Liver (tissue), 9 donors: ENCODE data around the gene ZSCAN18. TPM values are rescaled to one million over a fixed set of nuclear protein-coding genes. Genes with fewer than 3 reads are reported as not detected.

Experiments used
- DNase-seq: peaks from one replicate; pipeline ENCODE4 v3.0.0-alpha.2; 2017; ENCODE audit warnings: low spot score
- H3K27ac ChIP-seq, 2 donors: one replicate each; pipeline ENCODE4 v1.7.0; 2013; ENCODE audit warnings: inconsistent platforms in 2 of 2, low read length in 2 of 2, control low read depth in 1 of 2, low read depth in 1 of 2, mild to moderate bottlenecking in 1 of 2
- H3K27me3 ChIP-seq, 4 donors: one replicate each; pipeline versions ENCODE4 v1.6.1 to v1.7.0; 2013; ENCODE audit warnings: low read length in 3 of 4, inconsistent platforms in 1 of 4, mild to moderate bottlenecking in 1 of 4, moderate library complexity in 1 of 4; ENCODE audit not compliant: control insufficient read depth in 4 of 4, insufficient read depth in 4 of 4
- H3K36me3 ChIP-seq, 4 donors: one replicate each; pipeline versions ENCODE4 v1.6.1 to v1.7.0; 2013; ENCODE audit warnings: low read length in 3 of 4, mild to moderate bottlenecking in 3 of 4, low read depth in 1 of 4, moderate library complexity in 1 of 4; ENCODE audit not compliant: control insufficient read depth in 4 of 4, insufficient read depth in 3 of 4
- H3K4me1 ChIP-seq, 4 donors: one replicate each; pipeline versions ENCODE4 v1.6.1 to v1.7.0; 2013; ENCODE audit warnings: low read length in 3 of 4, mild to moderate bottlenecking in 3 of 4, moderate library complexity in 1 of 4; ENCODE audit not compliant: control insufficient read depth in 4 of 4, insufficient read depth in 4 of 4
- H3K4me3 ChIP-seq, 3 donors: one replicate each; pipeline versions ENCODE4 v1.6.1 to v1.7.0; 2013; ENCODE audit warnings: low read length in 3 of 3, control low read depth in 1 of 3, low read depth in 1 of 3, mild to moderate bottlenecking in 1 of 3
- H3K9ac ChIP-seq, 2 donors: one replicate each; pipeline ENCODE4 v1.7.0; 2013; ENCODE audit warnings: low read length in 2 of 2, mild to moderate bottlenecking in 2 of 2, moderate library complexity in 2 of 2, control low read depth in 1 of 2, low read depth in 1 of 2
- H3K9me3 ChIP-seq, 4 donors: one replicate each; pipeline versions ENCODE4 v1.6.1 to v1.7.0; 2013; ENCODE audit warnings: low read length in 3 of 4; ENCODE audit not compliant: control insufficient read depth in 4 of 4
- CTCF ChIP-seq: fragments of 150-350 bp; IDR thresholded peaks from 2 replicates; pipeline ENCODE4 v1.5.1; 2017; ENCODE audit warnings: improper control_type of control experiment, low read depth, low read length; ENCODE audit not compliant: missing input control
- EGR1 ChIP-seq, 2 donors: IDR thresholded peaks; 2 replicates each; pipeline ENCODE4 v1.6.1; 2016 to 2018; ENCODE audit warnings: antibody characterized with exemption in 2 of 2, low read depth in 2 of 2
- FOXA1 ChIP-seq: IDR thresholded peaks from 2 replicates; pipeline ENCODE4 v1.6.1; 2016; ENCODE audit warnings: antibody characterized with exemption
- FOXA2 ChIP-seq: IDR thresholded peaks from 2 replicates; pipeline ENCODE4 v1.6.1; 2016; ENCODE audit warnings: antibody characterized with exemption
- GABPA ChIP-seq, 2 donors: IDR thresholded peaks in 1 of 2; conservative IDR thresholded peaks in 1 of 2; 2 replicates each; pipeline ENCODE4 v1.6.1; 2016; ENCODE audit warnings: antibody characterized with exemption in 2 of 2, mild to moderate bottlenecking in 1 of 2, moderate library complexity in 1 of 2
- HNF4A ChIP-seq, 2 donors: conservative IDR thresholded peaks; 2 replicates each; pipeline ENCODE4 v1.6.1; 2016; ENCODE audit warnings: antibody characterized with exemption in 2 of 2, mild to moderate bottlenecking in 2 of 2
- HNF4G ChIP-seq: IDR thresholded peaks from 2 replicates; pipeline ENCODE4 v1.6.1; 2016; ENCODE audit warnings: antibody characterized with exemption
- JUND ChIP-seq, 2 donors: IDR thresholded peaks; 2 replicates each; pipeline ENCODE4 v1.6.1; 2016; ENCODE audit warnings: antibody characterized with exemption in 2 of 2
- MAX ChIP-seq: IDR thresholded peaks from 2 replicates; pipeline ENCODE4 v1.6.1; 2016; ENCODE audit warnings: antibody characterized with exemption
- NR2F2 ChIP-seq: IDR thresholded peaks from 2 replicates; pipeline ENCODE4 v1.6.1; 2016; ENCODE audit warnings: antibody characterized with exemption
- RAD21 ChIP-seq, 2 donors: IDR thresholded peaks; 2 replicates each; pipeline ENCODE4 v1.6.1; 2016; ENCODE audit warnings: antibody characterized with exemption in 2 of 2, mild to moderate bottlenecking in 2 of 2
- RXRA ChIP-seq, 2 donors: IDR thresholded peaks; 2 replicates each; pipeline ENCODE4 v1.6.1; 2017 to 2018; ENCODE audit warnings: antibody characterized with exemption in 2 of 2, mild to moderate bottlenecking in 1 of 2
- SP1 ChIP-seq: IDR thresholded peaks from 2 replicates; pipeline ENCODE4 v1.6.1; 2018; ENCODE audit warnings: antibody characterized with exemption, mild to moderate bottlenecking
- TAF1 ChIP-seq: conservative IDR thresholded peaks from 2 replicates; pipeline ENCODE4 v1.6.1; 2016; ENCODE audit warnings: antibody characterized with exemption, mild to moderate bottlenecking
- YY1 ChIP-seq: IDR thresholded peaks from 2 replicates; pipeline ENCODE4 v1.6.1; 2016; ENCODE audit warnings: antibody characterized with exemption, mild to moderate bottlenecking
- WGBS: extraction: QIAGEN DNeasy Blood & Tissue Kit; methylation state at CpG from one replicate; pipeline ENCODE4 v1.1.7; 2013; 5-methylcytosine and 5-hydroxymethylcytosine counted together
- polyA plus RNA-seq, 2 donors: library from polyadenylated mRNA; stranded (reverse) in 1 of 2; unstranded in 1 of 2; fragments of 200-250 nt in 1 of 2; fragments of >200 nt in 1 of 2; fragmentation: Nextera tagmentation in 1 of 2; extraction: Ambion mirVana in 1 of 2; gene quantifications; one replicate each; pipeline versions ENCODE4 v1.2.1 to v1.2.3, GENCODE V29; 2013 to 2015
- total RNA-seq, 2 donors: library from RNA; depleted of rRNA; stranded (reverse); fragments of >200 nt; gene quantifications; one replicate each; pipeline ENCODE4 v1.2.3, GENCODE V29; 2014
- TF ChIP-seq, protein P1 (sequence below): IDR thresholded peaks from 2 replicates; pipeline ENCODE4 v1.6.1; 2016; ENCODE audit warnings: antibody characterized with exemption
- TF ChIP-seq, protein P2 (sequence below): IDR thresholded peaks from 2 replicates; pipeline ENCODE4 v1.6.1; 2016; ENCODE audit warnings: antibody characterized with exemption, mild to moderate bottlenecking
- TF ChIP-seq, protein P3 (sequence below): IDR thresholded peaks from 2 replicates; pipeline ENCODE4 v1.6.1; 2016; ENCODE audit warnings: antibody characterized with exemption
- donor health status: healthy.
- donor health status: healthy.
- donor health status: healthy.
- donor health status: healthy.
- donor health status: healthy.

Gene ZSCAN18
- total and polyA plus RNA-seq, 4 donors = 2.1 to 21.7 (median 11.7) TPM

DNA sequence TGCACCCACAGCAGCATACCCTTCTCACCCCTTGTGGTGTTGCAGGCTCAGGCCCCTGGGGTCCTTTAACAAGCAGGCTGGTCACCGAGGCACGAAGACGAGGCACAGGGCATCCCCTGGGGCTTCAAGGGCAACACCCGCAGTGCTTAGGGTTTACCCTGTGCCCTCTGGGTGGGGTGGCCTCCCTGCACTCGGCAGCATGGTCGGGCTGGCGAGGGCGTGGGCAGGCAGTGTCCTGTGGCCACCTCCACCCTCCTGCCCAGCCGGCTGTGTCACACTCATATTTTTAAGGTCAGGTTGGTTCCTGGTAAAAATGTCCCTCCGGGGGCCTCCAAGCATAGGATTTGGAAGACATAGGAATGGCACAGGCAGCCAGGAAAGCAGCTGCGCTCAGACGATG lies 50.4 kb downstream of the ZSCAN18 start:
- TF ChIP-seq FOXA1 = no peak
- no peak for TF ChIP-seq SP1
- TF ChIP-seq HNF4G = no peak
- no peak for TF ChIP-seq YY1
- TF ChIP-seq CTCF = no peak
- TF ChIP-seq, protein P1, sequence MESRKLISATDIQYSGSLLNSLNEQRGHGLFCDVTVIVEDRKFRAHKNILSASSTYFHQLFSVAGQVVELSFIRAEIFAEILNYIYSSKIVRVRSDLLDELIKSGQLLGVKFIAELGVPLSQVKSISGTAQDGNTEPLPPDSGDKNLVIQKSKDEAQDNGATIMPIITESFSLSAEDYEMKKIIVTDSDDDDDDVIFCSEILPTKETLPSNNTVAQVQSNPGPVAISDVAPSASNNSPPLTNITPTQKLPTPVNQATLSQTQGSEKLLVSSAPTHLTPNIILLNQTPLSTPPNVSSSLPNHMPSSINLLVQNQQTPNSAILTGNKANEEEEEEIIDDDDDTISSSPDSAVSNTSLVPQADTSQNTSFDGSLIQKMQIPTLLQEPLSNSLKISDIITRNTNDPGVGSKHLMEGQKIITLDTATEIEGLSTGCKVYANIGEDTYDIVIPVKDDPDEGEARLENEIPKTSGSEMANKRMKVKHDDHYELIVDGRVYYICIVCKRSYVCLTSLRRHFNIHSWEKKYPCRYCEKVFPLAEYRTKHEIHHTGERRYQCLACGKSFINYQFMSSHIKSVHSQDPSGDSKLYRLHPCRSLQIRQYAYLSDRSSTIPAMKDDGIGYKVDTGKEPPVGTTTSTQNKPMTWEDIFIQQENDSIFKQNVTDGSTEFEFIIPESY = no peak
- no peak for TF ChIP-seq NR2F2
- no peak for TF ChIP-seq GABPA (IDR thresholded peaks at IDR 0.05 in 1 of 2, conservative IDR thresholded peaks at IDR 0.05 in 1 of 2)
- TF ChIP-seq JUND (IDR thresholded peaks at IDR 0.05) = no peak
- Histone ChIP-seq H3K9ac (no peak overlapping the region), H3K4me3 (peak overlapping the region in 1 of 3 donors; percentile 23), H3K36me3 (no peaks in the 10 kb centered on the region), H3K4me1 (no peaks in the 10 kb centered on the region), H3K27me3 (no peaks in the 10 kb centered on the region), H3K27ac (no peak overlapping the region), H3K9me3 (peaks cover 42 to 69% (median 55%) of the 10 kb centered on the region in 4 donors)
- no peak for DNase-seq
- WGBS = 89% methylated on average over 12 of the region's 12 CpGs

- no peaks in the 10 kb centered on the region for H3K36me3 ChIP-seq
- peak overlapping the region in 2 of 3 donors; percentile 38 to 54 for H3K4me3 ChIP-seq
- H3K27me3 ChIP-seq = no peaks in the 10 kb centered on the region
- H3K4me1 ChIP-seq = no peaks in the 10 kb centered on the region
- DNase-seq = no peak
- 69% methylated on average over 7 of the region's 7 CpGs for WGBS
- no peak for TF ChIP-seq MAX
- TF ChIP-seq, protein P2, sequence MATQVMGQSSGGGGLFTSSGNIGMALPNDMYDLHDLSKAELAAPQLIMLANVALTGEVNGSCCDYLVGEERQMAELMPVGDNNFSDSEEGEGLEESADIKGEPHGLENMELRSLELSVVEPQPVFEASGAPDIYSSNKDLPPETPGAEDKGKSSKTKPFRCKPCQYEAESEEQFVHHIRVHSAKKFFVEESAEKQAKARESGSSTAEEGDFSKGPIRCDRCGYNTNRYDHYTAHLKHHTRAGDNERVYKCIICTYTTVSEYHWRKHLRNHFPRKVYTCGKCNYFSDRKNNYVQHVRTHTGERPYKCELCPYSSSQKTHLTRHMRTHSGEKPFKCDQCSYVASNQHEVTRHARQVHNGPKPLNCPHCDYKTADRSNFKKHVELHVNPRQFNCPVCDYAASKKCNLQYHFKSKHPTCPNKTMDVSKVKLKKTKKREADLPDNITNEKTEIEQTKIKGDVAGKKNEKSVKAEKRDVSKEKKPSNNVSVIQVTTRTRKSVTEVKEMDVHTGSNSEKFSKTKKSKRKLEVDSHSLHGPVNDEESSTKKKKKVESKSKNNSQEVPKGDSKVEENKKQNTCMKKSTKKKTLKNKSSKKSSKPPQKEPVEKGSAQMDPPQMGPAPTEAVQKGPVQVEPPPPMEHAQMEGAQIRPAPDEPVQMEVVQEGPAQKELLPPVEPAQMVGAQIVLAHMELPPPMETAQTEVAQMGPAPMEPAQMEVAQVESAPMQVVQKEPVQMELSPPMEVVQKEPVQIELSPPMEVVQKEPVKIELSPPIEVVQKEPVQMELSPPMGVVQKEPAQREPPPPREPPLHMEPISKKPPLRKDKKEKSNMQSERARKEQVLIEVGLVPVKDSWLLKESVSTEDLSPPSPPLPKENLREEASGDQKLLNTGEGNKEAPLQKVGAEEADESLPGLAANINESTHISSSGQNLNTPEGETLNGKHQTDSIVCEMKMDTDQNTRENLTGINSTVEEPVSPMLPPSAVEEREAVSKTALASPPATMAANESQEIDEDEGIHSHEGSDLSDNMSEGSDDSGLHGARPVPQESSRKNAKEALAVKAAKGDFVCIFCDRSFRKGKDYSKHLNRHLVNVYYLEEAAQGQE = no peak
- TF ChIP-seq HNF4G = no peak
- TF ChIP-seq TAF1 = no peak
- no peak for TF ChIP-seq GABPA (IDR thresholded peaks at IDR 0.05 in 1 of 2, conservative IDR thresholded peaks at IDR 0.05 in 1 of 2)
- no peak for TF ChIP-seq NR2F2
- TF ChIP-seq, protein P1 = no peak
- no peak for TF ChIP-seq RXRA (IDR thresholded peaks at IDR 0.05)
- TF ChIP-seq HNF4A (conservative IDR thresholded peaks at IDR 0.05) = no peak
- TF ChIP-seq FOXA2 = no peak
- no peak for TF ChIP-seq EGR1 (IDR thresholded peaks at IDR 0.05; ENCODE audit: low read depth in 2 of 2)
- no peak for TF ChIP-seq SP1
- no peak for TF ChIP-seq JUND (IDR thresholded peaks at IDR 0.05)
- no peak for TF ChIP-seq CTCF
- TF ChIP-seq, protein P3, sequence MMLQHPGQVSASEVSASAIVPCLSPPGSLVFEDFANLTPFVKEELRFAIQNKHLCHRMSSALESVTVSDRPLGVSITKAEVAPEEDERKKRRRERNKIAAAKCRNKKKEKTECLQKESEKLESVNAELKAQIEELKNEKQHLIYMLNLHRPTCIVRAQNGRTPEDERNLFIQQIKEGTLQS = no peak
- TF ChIP-seq RAD21 (IDR thresholded peaks at IDR 0.05) = no peak
- no peak for TF ChIP-seq FOXA1
- no peak for TF ChIP-seq YY1
- H3K9me3 ChIP-seq = peaks cover 40 to 66% (median 52%) of the 10 kb centered on the region in 4 donors
- no peak overlapping the region for H3K27ac ChIP-seq
- no peak overlapping the region for H3K9ac ChIP-seq
These were observed 51.2 kb downstream of the ZSCAN18 start for GRCh38 chr19:58046856-58047255.
